ENCODE results near the gene PA2G4. TPM values are rescaled to one million over a fixed set of nuclear protein-coding genes. Genes with fewer than 3 reads are reported as not detected.
A peak's percentile ranks its signal among the peaks of the same experiment; 100 is the strongest.
"Not testable (repeated sequence)": the region's sequence is repeated elsewhere in the genome, so short reads cannot be mapped to it uniquely, and the experiment has no call there.

PA2G4 gene
- total RNA-seq, 1 experiment from 2014 or later, result 607 TPM

GRCh38 chr12:56098592-56098991 is 5.8 kb upstream of the PA2G4 start:
- DNase-seq (ENCODE audit: low read depth), result no peak

- DNase-seq (ENCODE audit: low read depth), result no peak
Observed at GRCh38 chr12:56099787-56100186, 4.6 kb upstream of the PA2G4 start.

GRCh38 chr12:56101045-56101444 is 3.3 kb upstream of the PA2G4 start:
- no peak for DNase-seq (ENCODE audit: low read depth)

- no peak for DNase-seq (ENCODE audit: low read depth)
Observed at GRCh38 chr12:56102683-56103065, 1.7 kb upstream of the PA2G4 start.

- no peak for DNase-seq (ENCODE audit: low read depth)
Observed at GRCh38 chr12:56103066-56103711, 1.2 kb upstream of the PA2G4 start.

- no peak for DNase-seq (ENCODE audit: low read depth)
Observed at GRCh38 chr12:56103823-56104108, 593 bp upstream of the PA2G4 start.

GRCh38 chr12:56104815-56105608 is 653 bp downstream of the PA2G4 start:
- DNase-seq (ENCODE audit: low read depth), result peak; percentile 30

GRCh38 chr12:56105609-56105902 is 1.2 kb downstream of the PA2G4 start:
- DNase-seq (ENCODE audit: low read depth), result no peak

- no peak for DNase-seq (ENCODE audit: low read depth)
Observed at GRCh38 chr12:56107242-56107641, 2.9 kb downstream of the PA2G4 start.

- no peak for DNase-seq (ENCODE audit: low read depth)
Observed at GRCh38 chr12:56110571-56110970, 6.2 kb downstream of the PA2G4 start.

- DNase-seq (ENCODE audit: low read depth), result no peak
Observed at GRCh38 chr12:56114084-56114483, 9.7 kb downstream of the PA2G4 start.

GRCh38 chr12:56115329-56115728 is 11.0 kb downstream of the PA2G4 start:
- peak; percentile 63 for DNase-seq (ENCODE audit: low read depth)

- peak; percentile 90 for DNase-seq (ENCODE audit: low read depth)
Observed at GRCh38 chr12:56116267-56117081, 12.1 kb downstream of the PA2G4 start, which contains the start of gene RPL41. RPL41 (plus strand) TSS chr12:56116633.

- DNase-seq (ENCODE audit: low read depth), result not testable (repeated sequence)
Observed at GRCh38 chr12:56117082-56117706, 12.8 kb downstream of the PA2G4 start.

GRCh38 chr12:56117778-56118687 is 13.7 kb downstream of the PA2G4 start, which contains the start of gene ZC3H10:
ZC3H10 (plus strand) TSS chr12:56118266; CDS start chr12:56120563, 2,297 bp downstream.
- DNase-seq (ENCODE audit: low read depth), result peak; percentile 100

- DNase-seq (ENCODE audit: low read depth), result no peak
Observed at GRCh38 chr12:56118688-56119357, 14.5 kb downstream of the PA2G4 start.

GRCh38 chr12:56119361-56119796 is 15.0 kb downstream of the PA2G4 start:
- DNase-seq (ENCODE audit: low read depth), result peak; percentile 74

- peak; percentile 66 for DNase-seq (ENCODE audit: low read depth)
Observed at GRCh38 chr12:56120158-56120846, 15.9 kb downstream of the PA2G4 start.

- no peak for DNase-seq (ENCODE audit: low read depth)
Observed at GRCh38 chr12:56121204-56121870, 17.0 kb downstream of the PA2G4 start.

Data from HT1080 (cell line).